HEK293 (cell line): ENCODE data around the gene GPR180.
A peak's percentile ranks its signal among the peaks of the same experiment; 100 is the strongest.

ENCODE experiments used
- FEZF1 ChIP-seq: fragments of 450-650 bp; formaldehyde crosslinking; IDR thresholded peaks from 2 replicates; pipeline ENCODE4 v1.5.1; 2016; ENCODE audit warnings: missing biosample characterization, missing genetic modification characterization
- HIC1 ChIP-seq: fragments of 450-650 bp; formaldehyde crosslinking; IDR thresholded peaks from 2 replicates; pipeline ENCODE4 v1.5.1; 2016; ENCODE audit warnings: missing biosample characterization, missing genetic modification characterization
- MYNN ChIP-seq: fragments of 450-650 bp; formaldehyde crosslinking; IDR thresholded peaks from 2 replicates; pipeline ENCODE4 v1.5.1; 2016; ENCODE audit warnings: missing biosample characterization, missing genetic modification characterization, borderline replicate concordance
- PRDM10 ChIP-seq: fragments of 450-650 bp; formaldehyde crosslinking; IDR thresholded peaks from 2 replicates; pipeline ENCODE4 v1.5.1; 2016; ENCODE audit warnings: missing biosample characterization, missing genetic modification characterization
- PRDM2 ChIP-seq: fragments of 450-650 bp; formaldehyde crosslinking; IDR thresholded peaks from 2 replicates; pipeline ENCODE4 v1.5.1; 2016; ENCODE audit warnings: missing biosample characterization, missing genetic modification characterization, borderline replicate concordance
- SETDB1 ChIP-seq: IDR thresholded peaks from one replicate; pipeline ENCODE4 v1.6.1; 2017; ENCODE audit warnings: mild to moderate bottlenecking, low read length, moderate library complexity, mixed read lengths; ENCODE audit not compliant: insufficient read length
- TCF7L2 ChIP-seq: IDR thresholded peaks from 2 replicates; pipeline ENCODE4 v1.6.1; 2011; ENCODE audit warnings: low read depth, mild to moderate bottlenecking, inconsistent platforms, low read length, moderate library complexity, borderline replicate concordance
- TRIM28 ChIP-seq: IDR thresholded peaks from 2 replicates; pipeline ENCODE4 v1.6.1; 2011; ENCODE audit warnings: low read length, control low read depth, borderline replicate concordance
- WT1 ChIP-seq: fragments of 450-650 bp; formaldehyde crosslinking; IDR thresholded peaks from 2 replicates; pipeline ENCODE4 v1.5.1; 2016; ENCODE audit warnings: missing biosample characterization, missing genetic modification characterization
- ZBTB11 ChIP-seq: fragments of 450-650 bp; formaldehyde crosslinking; conservative IDR thresholded peaks from 2 replicates; pipeline ENCODE4 v1.5.1; 2016; ENCODE audit warnings: low read depth, missing biosample characterization, missing genetic modification characterization
- ZBTB20 ChIP-seq: fragments of 450-650 bp; formaldehyde crosslinking; IDR thresholded peaks from 2 replicates; pipeline ENCODE4 v1.5.1; 2016; ENCODE audit warnings: missing biosample characterization, missing genetic modification characterization
- ZBTB21 ChIP-seq: fragments of 450-650 bp; formaldehyde crosslinking; IDR thresholded peaks from 2 replicates; pipeline ENCODE4 v1.5.1; 2017; ENCODE audit warnings: missing biosample characterization, missing genetic modification characterization
- ZEB2 ChIP-seq: fragments of 450-650 bp; formaldehyde crosslinking; IDR thresholded peaks from 2 replicates; pipeline ENCODE4 v1.5.1; 2016; ENCODE audit warnings: missing biosample characterization, missing genetic modification characterization
- ZFP37 ChIP-seq: fragments of 450-650 bp; formaldehyde crosslinking; IDR thresholded peaks from 2 replicates; pipeline ENCODE4 v1.5.1; 2016; ENCODE audit warnings: missing biosample characterization, missing genetic modification characterization
- ZNF2 ChIP-seq: fragments of 450-650 bp; formaldehyde crosslinking; IDR thresholded peaks from 2 replicates; pipeline ENCODE4 v1.5.1; 2016; ENCODE audit warnings: missing biosample characterization, missing genetic modification characterization
- ZNF23 ChIP-seq: fragments of 450-650 bp; formaldehyde crosslinking; IDR thresholded peaks from 2 replicates; pipeline ENCODE4 v1.5.1; 2016; ENCODE audit warnings: missing biosample characterization, missing genetic modification characterization, borderline replicate concordance
- ZNF341 ChIP-seq: fragments of 450-650 bp; formaldehyde crosslinking; IDR thresholded peaks from 2 replicates; pipeline ENCODE4; 2016; ENCODE audit warnings: low read depth, missing biosample characterization, missing genetic modification characterization
- ZNF391 ChIP-seq: fragments of 450-650 bp; formaldehyde crosslinking; IDR thresholded peaks from 2 replicates; pipeline ENCODE4 v1.5.1; 2016; ENCODE audit warnings: low read depth, missing biosample characterization, missing genetic modification characterization, borderline replicate concordance
- ZNF544 ChIP-seq: fragments of 450-650 bp; formaldehyde crosslinking; IDR thresholded peaks from 2 replicates; pipeline ENCODE4 v1.5.0; 2017; ENCODE audit warnings: missing biosample characterization, missing genetic modification characterization
- ZNF677 ChIP-seq: fragments of 450-650 bp; IDR thresholded peaks from 2 replicates; pipeline ENCODE4 v1.5.0; 2018; ENCODE audit warnings: missing biosample characterization, mild to moderate bottlenecking, missing genetic modification characterization, moderate library complexity

The GPR180 gene

GRCh38 chr13:94595950-94596574 lies 5.6 kb upstream of the GPR180 start, which contains the start of gene TGDS (continued):
- TF ChIP-seq PRDM2 (tag by site-specific recombination) (no peak), TRIM28 (peak; percentile 67; the same call in 1 of the 2 replicates), ZNF2 (no peak), ZBTB20 (tag by site-specific recombination) (no peak), ZFP37 (tag by site-specific recombination) (peak; percentile 64; the same call in 1 of the 2 replicates), ZEB2 (tag by site-specific recombination) (peak; percentile 38; the same call in 1 of the 2 replicates), SETDB1 (no peak), ZNF544 (tag by site-specific recombination) (no peak), PRDM10 (peak; percentile 95), WT1 (tag by site-specific recombination) (no peak), ZNF677 (0 out of 2 replicates have a peak, but pooled peaks have one; percentile 6), ZNF341 (peak; percentile 69), FEZF1 (tag by site-specific recombination) (peak; percentile 61), TCF7L2 (no peak), ZNF391 (no peak), ZNF23 (tag by site-specific recombination) (no peak), ZBTB11 (tag by site-specific recombination) (peak; percentile 83), ZBTB21 (tag by site-specific recombination) (no peak), MYNN (tag by site-specific recombination) (no peak), HIC1 (peak; percentile 50; the same call in 1 of the 2 replicates)
